Erythroblast (primary cell): ENCODE results near the gene IPCEF1.

Experiments
- DNase-seq, 2 experiments: peaks; one replicate each; lab custom pipeline; 2025; lab: John Stamatoyannopoulos, UW
- GATA1 ChIP-seq: IDR thresholded peaks from 2 replicates; pipeline ENCODE4 v1.6.1; 2011; ENCODE audit warnings: low read depth, mild to moderate bottlenecking, control low read depth, low read length, moderate library complexity
- POLR2A ChIP-seq: IDR thresholded peaks from 2 replicates; pipeline ENCODE4 v1.6.1; 2011; ENCODE audit warnings: mild to moderate bottlenecking, low read length

Gene IPCEF1

DNA sequence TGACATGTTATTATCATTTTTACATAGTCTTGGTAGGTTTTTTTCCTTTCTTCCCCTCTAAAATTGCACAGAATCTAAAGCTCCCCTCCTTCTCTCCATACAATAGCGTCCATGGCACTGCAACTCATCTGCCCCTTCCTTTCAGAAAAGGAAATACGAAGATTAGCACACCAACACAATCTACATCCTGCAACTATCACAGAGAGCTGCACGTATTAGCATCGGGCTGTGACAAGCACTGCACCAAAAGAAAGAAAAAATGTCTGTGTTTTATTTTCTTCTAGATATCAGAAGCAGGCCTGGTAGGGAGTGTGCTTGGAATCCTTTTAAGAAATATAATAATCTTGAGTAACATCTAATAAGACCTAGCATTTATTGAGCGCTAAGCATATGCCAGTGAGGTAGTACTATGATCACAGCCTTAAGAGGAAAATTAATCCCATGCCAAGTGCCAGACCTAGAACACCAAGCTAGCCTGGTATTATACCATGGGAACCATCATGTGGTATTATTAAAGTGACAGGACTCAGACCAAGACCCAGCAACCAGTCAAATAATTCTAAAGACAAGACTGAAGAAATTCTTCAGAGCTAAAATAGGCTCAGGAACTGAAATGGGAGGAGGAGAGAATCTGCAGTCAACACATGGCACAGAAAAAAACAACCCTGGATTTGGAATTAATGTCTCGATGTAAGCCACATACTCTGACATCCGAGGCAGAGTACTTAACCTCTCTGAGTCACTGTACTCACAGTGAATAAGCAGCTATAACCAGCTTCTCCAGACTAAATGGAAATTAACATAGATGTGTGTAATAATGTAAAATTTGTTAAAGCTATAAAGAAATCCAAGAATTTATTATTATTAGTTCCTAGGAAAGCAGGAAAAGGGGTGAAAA lies 124.3 kb downstream of the IPCEF1 start:
- no peak for DNase-seq
- no peak for TF ChIP-seq POLR2A
- no peak for TF ChIP-seq GATA1

DNA sequence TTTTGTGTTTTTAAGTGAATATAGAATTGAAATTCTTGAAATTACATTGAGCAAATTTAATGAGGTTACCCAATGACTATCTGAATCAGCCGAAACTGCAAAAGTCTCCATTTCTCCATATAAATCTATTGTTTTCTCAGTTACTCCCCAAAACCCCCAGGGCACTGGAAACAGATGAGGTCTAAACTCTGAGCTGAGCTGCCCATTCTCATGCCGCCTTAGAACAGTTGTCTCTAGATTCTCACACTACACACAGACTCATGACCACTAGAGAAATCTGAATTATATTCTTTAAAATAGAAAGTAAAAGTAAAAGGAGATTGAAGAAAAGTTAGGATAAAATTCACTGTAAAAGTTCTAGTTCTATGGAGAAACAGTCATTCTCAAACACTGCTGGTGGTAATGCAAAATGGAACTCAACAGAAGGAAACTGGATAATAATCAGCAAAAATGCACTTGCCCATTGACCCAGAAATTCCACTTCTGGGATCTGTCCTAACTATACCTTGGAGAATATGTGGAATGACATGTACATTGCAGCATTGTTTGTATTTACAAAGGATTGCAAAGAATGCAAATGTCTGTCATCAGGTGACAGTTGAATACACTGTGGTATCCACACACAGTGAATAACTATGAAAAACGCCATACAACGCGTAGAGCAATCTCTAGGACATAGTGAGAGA lies 125.5 kb downstream of the IPCEF1 start:
- TF ChIP-seq GATA1 = no peak
- TF ChIP-seq POLR2A = no peak
- DNase-seq = no peak

DNA sequence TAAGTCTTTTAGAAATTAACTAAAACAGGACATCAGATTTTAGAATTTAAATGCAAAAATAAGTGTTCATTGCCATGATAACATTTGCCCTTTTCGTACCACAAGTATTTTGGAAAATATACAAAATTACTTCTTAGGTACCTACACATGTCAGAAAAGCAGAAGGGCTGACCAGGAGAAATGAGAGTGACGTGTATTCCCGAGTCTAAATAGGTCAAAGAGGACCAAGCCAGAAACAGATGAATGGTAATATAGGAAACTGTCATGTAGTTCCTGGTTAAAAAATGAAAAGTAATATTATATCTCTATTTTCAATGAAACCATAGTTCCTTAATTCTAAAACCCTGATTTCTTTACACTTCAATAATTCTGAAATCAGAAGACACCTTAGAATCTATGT lies 126.2 kb downstream of the IPCEF1 start:
- no peak for DNase-seq
- TF ChIP-seq GATA1 (no peak), POLR2A (no peak)

DNA sequence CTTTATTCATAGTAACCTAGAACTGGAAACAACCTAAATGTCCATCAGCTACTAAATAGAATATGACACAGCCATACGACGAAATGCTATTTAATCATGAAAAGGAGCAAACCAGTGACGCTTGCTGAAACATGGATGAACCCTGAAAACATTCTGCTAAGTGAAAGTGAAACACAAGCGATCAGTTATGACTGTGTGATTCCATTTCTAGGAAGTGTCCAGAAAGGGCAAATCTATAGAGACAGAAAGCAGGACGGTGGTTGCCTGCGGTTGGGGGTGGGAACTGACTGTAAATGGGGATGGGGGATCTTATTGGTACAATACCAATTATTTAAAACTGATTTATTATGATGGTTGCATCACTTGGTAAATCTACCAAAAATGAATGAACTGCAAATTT lies 126.8 kb downstream of the IPCEF1 start:
- no peak for TF ChIP-seq GATA1
- TF ChIP-seq POLR2A = no peak
- DNase-seq = no peak

DNA sequence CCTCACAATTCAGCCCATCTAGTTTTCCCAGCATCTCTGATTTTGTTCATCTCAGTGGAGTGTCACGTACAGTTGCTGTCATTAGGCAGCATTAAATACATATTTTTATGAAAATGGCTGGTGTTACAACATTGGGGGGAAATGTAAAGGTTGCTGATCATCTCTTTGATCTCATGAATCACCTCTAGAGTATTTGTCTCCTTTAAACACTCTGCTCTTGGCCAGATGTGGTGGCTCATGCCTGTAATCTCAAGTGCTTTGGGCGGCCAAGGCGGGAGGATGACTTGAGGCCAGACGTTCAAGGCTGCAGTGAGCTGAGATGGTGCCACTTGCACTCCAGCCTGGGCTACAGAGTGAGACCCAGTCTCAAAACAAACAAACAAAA lies 128.1 kb downstream of the IPCEF1 start:
- DNase-seq = no peak
- TF ChIP-seq GATA1 (no peak), POLR2A (no peak)

DNA sequence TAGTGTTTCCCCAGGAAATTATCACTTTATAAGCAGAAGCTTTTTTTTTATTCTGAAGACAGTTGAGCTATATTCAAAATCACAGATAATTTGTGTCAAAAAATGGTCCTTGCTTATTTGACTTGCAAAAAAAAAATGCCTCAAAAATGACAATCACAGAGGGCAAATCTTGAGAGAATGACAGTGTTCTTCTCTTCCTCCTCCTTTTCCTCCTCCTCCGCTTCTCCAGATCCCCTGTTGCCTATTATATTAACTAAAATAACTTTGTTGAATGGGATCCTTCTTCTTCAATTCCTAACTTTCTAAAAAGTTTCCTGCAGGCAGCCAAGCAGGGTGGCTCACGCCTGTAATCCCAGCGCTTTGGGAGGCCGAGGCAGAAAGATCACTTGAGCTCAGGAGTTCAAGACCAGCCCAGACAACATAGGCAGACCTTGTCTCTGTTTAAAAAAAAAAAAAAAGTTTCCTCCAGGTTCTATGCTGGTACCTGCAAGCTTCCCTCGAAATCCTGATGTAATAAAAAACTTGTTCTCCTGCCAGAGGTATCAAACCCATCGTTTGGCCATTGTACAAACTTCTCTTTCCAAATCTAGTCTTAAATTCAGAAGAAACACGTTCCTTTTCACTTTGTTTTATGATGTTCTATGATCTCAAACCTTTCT lies 128.6 kb downstream of the IPCEF1 start:
- no peak for DNase-seq
- no peak for TF ChIP-seq GATA1
- no peak for TF ChIP-seq POLR2A

DNA sequence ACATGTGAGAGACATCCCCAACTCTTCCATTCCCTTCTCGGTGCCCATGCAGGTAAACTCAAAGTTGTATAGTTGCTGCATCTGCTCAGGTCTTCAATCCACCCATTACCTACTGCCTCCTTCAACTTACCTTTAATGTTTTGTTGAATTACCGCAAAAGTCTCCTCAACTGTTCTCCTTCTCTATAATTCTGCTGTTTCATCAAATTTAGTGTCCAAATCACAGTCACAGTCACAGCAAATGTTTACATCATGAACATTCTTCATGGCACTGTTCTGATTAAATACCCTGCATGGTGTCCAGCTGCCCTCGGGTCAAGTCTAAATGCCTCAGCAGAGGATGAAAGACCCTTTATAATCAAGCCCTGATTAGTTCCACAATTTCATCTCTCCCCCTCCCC lies 130.1 kb downstream of the IPCEF1 start:
- TF ChIP-seq GATA1 = no peak
- no peak for DNase-seq

DNA sequence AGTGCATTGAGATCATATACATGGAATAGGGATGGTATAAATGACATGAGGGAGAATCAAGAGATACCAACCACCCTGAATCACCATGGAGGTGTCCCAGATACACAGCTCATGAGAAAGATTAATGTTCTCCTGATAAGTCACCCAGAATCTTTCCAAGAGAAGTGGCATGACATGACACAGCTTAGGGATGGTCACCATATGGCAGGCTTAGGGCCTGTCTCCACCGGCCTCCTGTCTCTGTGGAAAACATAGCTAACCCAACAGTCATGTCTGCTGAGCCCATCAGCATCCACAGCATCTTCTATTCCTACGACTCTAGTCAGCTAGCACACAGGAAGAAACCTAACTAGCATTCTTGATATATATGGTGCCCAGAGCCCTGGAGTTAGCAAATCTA lies 133.3 kb downstream of the IPCEF1 start:
- TF ChIP-seq GATA1 = no peak
- TF ChIP-seq POLR2A = no peak
- no peak for DNase-seq

DNA sequence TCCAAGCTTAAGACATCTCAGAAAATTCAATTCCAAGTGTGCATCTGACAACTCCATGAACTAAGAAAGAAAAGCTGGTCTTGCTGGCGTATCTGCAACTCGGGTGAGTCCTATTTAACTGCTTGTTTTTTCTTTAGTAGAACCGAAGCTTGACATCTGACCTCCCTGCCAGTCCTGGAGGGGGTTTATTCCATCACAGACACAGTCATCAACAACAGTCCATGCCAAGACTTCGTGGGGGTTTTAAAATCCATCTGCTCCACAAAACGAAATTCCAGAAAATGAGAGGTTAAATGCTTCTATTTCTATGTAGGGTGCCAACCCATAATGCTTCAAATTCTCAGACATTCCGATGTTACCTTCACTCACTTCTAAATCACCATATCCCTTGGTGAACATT lies 133.9 kb downstream of the IPCEF1 start:
- no peak for TF ChIP-seq POLR2A
- TF ChIP-seq GATA1 = no peak
- DNase-seq = no peak

DNA sequence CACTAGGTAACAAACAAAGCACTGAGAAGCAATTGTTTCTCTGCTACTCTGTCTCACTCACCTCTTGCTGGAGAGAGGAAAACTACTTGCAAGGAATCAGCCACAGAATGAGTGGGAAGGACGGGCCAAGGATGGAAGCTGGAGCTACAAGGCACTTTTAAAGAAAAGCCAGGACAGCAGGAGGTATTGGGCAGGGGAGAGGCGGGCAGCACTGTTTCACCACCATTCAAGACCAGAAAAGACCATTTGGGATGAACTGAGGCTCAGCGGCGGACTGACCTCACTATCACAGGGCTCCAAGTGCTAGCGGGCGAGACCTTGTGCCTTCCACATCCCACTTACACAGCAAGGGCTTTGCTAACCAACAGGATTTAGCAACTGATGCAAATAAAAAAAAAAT lies 137.4 kb downstream of the IPCEF1 start:
- TF ChIP-seq POLR2A = no peak
- TF ChIP-seq GATA1 = no peak
- no peak for DNase-seq

DNA sequence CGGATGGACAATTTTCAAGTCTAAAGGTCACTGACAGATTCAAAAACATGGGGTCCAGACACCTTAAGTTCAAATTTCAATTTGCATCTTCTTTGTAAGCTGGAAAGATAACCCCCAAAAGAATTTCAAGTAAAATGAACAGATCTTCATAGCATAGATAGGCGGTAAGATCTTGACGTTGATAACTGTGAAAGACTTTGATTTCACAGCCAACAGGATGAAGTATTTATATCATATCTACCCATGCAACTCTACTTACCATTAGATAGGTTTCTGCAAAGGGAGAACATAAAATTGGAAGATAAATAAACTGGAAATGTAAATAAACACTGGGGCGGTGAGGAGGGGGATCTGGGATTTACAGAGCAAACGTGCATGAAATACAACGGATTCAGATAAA lies 137.8 kb downstream of the IPCEF1 start:
- TF ChIP-seq GATA1 (no peak), POLR2A (no peak)
- DNase-seq = no peak

DNA sequence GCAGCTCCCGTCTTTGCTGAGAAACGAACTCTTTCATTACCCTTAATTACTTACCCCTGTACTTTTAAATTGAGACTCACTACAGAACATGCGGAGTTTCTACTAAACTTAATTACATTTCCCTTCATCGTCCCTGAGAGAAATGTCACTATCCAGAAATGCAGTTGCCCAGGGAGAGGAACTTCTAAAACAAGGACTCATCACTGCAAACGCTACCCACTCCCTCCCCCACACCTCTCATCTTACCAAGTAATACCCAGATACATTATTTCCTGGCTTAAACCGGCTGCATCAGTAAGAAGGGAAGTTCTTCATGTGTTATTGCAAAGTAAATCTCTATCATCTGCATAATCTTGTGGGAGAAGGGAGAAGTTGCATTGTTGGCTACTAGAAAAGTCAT lies 138.3 kb downstream of the IPCEF1 start:
- TF ChIP-seq GATA1 (no peak), POLR2A (no peak)
- DNase-seq = no peak

DNA sequence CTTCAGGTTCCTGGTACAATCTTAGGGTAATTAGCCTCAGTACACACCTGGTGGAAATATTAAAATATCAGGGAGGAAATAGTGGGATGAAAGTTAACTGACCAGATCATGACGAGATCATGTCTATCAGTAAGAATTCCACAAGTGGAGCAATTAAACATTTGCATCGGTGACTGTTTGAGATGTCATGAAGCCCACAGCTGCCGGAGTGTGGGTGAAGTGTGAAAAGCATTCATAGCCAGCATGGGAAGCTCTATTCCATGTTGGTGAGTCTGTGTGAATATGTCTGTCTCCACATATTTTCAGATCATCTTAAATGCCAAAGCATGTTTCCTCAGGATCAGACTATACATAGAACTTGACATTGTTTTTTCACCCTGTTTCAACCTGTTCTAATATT lies 142.8 kb downstream of the IPCEF1 start:
- TF ChIP-seq GATA1 (no peak), POLR2A (no peak)
- no peak for DNase-seq

DNA sequence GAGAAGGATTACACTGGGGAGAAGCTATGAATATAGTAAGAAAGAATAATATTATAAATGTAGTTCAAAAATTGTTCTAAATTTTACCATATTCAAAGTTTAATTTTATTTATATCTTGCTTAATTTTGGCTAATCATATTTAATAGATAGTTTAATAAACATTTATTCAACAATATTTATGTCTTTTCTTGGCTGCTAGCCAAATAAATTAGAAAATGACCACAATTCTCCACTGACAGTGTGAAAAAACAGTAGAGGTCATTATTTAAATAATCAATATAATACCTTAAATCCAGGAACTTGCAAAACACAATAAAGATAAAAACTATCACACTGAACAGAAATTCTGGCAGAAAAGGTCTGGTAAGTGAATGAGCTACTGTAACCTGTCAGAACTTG lies 145.9 kb downstream of the IPCEF1 start:
- TF ChIP-seq POLR2A = no peak
- no peak for TF ChIP-seq GATA1
- DNase-seq = no peak

DNA sequence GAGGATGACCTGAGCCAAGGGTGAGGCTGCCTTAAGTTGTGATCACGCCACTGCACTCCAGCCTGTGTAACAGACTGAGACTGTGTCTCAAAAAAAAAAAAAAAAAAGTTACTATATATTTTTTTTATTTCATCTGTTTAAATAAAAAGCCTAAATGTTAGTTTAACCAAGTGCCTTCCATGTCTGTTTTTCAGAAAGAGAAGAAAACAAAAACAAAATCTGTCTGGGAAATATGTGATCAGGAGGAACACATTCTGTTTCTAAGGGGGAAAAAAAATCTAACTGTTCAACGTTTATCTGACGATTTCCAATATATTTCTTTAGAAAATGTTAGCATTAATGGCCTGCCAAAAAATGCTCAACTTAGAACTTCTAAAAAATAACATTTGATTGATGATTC lies 147.0 kb downstream of the IPCEF1 start:
- no peak for DNase-seq
- no peak for TF ChIP-seq GATA1
- TF ChIP-seq POLR2A = no peak
